D721Med (cell line): ENCODE measurements around the gene MYOC.

Experiments
- DNase-seq: peaks from one replicate; pipeline ENCODE4 v3.0.0; 2011; ENCODE audit warnings: low spot score; ENCODE audit not compliant: insufficient read length
- FAIRE-seq: peaks from 2 replicates; lab custom pipeline; 2011; peaks lifted over from hg19 to GRCh38; lab: Jason Lieb, UNC
- TF ChIP-seq, protein P1 (sequence below): IDR thresholded peaks from 2 replicates; pipeline ENCODE4 v1.5.1; 2012; ENCODE audit warnings: mild to moderate bottlenecking, control low read depth; ENCODE audit not compliant: insufficient read depth; ENCODE audit errors: missing control alignments

The MYOC gene

DNA sequence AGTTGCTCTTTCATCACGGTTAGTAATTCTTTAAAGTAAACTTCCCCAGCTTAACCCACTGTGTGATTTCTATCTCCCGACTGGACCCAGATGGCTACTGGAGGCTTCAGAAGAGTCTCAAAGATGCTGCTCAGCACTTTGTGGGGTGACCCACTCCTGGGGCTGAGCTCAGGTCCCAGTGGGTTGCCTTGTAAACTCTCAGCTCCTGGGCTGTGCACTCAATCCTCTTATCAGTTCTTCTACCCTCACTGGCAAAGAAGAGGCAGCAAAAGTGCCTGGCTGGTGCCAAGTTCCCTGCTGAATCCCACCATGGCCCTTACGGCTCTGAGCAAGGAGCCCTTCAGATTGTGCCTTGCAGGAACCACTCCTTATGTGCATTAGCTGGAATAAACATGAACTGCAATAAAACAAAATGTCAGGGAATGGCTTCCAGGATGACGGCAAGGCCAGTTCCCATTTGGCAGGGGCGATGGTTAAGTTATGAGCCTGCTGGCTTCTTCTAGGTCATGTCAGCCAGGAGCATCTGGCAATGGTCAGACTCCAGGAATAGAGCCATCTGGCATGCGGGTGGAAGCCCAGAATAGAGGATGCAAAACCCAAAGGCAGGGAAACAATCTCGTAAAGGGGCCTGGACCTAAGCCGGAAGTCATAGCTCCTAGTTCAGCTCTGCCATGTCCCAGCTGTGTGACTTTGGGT is 6.8 kb downstream of the MYOC start:
- DNase-seq (no peak), FAIRE-seq (no peak)

DNA sequence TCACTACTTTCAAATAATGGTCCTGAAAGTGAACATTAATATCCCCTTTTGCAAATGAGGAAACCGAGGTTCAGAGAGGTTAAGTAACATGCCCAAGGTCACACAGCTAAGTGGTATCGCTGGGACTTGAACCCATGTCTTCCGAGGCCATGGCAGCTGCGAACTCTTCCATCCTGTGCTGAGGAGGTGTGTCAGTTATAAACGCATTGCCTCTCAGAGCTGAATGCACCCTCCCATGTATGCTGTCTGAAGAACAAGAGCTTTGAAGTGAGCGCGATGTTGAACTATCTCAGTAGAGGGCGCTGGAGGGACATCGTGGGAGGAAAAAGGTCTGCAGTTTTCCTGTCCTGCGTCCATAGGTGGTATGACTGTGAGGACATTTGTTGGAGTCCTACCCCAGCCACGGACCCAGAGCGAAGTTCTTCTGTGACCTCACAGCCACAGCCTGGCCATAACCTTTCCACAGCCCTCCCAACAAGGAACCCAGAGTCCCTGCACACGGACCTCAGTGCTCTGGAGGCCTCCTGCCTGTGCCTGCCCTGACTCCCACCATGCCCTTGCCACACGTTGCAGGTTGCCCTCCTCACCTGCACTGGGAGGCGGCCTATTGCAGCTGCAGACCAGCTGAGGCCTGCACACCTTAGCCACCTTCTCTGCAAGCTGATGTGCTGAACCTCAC is 7.5 kb downstream of the MYOC start:
- no peak for FAIRE-seq
- TF ChIP-seq, protein P1, sequence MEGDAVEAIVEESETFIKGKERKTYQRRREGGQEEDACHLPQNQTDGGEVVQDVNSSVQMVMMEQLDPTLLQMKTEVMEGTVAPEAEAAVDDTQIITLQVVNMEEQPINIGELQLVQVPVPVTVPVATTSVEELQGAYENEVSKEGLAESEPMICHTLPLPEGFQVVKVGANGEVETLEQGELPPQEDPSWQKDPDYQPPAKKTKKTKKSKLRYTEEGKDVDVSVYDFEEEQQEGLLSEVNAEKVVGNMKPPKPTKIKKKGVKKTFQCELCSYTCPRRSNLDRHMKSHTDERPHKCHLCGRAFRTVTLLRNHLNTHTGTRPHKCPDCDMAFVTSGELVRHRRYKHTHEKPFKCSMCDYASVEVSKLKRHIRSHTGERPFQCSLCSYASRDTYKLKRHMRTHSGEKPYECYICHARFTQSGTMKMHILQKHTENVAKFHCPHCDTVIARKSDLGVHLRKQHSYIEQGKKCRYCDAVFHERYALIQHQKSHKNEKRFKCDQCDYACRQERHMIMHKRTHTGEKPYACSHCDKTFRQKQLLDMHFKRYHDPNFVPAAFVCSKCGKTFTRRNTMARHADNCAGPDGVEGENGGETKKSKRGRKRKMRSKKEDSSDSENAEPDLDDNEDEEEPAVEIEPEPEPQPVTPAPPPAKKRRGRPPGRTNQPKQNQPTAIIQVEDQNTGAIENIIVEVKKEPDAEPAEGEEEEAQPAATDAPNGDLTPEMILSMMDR, result peak; percentile 97
- peak; percentile 73 for DNase-seq

More for the DNA sequence above, 6.8 kb downstream of the MYOC start:
- TF ChIP-seq, protein P1, result no peak

DNA sequence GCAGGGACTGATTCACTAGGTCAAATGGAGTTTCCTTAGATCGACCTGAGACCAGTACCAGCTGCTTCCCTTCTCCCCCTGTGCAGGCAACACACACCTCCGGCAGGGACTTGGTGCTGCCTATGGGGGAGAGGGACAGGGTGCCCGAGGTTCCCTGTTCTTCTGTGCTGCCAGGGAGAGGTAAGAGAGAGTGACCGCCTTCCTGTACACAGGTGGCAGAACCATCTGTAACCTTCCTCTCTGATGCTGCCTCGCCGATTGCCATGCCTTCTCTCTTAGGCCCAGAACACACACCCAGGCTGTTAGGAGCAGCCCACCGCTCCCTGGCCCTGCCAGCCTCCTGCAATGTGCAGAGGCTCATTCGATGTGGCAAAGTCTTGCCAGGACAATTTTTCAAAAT is 9.3 kb downstream of the MYOC start:
- FAIRE-seq, result no peak
- TF ChIP-seq, protein P1, result no peak
- DNase-seq, result no peak

DNA sequence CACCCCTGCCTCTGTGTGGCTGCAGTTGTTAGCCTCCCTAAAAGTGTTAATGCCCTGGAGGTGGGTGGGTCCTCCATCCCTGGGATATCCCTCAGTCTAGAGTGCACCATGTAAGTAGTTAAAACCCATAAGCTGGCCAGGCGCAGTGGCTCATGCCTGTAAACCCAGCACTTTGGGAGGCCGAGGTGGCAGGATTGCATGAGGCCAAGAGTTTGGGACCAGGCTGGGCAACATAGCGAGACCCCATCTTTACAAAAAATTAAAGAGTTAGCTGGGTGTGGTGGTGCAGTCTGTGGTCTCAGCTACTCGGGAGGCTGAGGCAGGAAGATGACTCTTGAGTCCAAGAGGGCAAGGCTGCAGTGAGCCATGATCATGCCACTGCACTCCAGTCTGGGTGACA is 10.3 kb downstream of the MYOC start:
- no peak for DNase-seq
- FAIRE-seq, result no peak

DNA sequence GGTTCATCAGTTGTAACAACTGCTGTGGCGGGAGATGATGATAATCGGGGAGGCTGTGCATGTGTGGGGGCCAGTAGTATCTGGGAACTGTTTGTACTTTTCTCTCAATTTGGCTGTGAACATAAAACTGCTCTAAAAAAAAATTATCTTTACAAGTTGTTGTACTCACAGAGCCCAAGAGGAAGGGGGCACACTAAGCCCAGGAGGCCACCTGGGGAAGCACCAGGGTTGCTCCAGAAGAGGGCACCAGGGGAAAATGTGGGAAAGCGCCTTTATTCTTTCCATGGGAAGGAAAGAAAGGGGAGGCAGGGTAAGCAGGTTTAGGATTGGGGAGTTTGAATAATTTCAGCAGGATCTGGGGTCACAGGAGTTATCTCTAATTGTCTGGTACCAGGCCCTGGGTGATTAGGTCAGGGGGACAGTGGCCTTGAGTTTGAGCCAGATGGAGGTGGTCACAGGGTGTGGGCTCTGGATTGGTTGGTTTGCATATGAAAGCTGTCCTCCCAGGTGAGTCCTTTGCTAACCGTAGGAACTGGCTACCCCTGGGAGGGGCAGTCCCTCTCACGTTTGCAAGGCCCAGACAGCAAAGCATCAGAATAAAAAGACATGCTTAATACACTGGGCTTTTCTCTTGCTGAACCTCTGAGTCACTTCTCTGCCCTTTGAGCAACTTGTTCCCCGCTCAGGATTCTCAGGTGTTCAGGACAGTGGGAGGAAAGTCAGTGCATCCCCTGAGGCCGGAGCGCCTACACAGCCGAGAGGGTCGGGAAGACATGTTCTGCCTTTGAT is 11.2 kb downstream of the MYOC start:
- FAIRE-seq (no peak), DNase-seq (no peak)
- TF ChIP-seq, protein P1, result no peak

More for the DNA sequence above, 10.3 kb downstream of the MYOC start:
- TF ChIP-seq, protein P1, result no peak

DNA sequence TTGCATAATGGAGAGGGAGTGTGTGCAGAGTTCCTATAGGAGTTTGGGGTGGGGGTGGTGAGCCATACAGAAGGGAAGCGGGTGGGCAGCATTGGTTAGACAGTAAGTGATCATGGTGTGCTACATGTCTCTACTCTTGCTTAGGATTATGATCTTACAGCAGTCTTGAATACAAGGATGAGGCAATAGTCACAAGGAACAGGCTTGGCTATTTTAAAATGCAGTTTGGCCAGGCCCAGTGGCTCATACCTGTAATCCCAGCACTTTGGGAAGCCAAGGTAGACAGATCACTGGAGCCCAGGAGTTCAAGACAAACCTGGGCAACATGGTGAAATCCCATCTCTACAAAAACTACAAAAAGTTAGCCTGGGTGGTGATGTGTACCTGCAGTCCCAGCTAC is 12.3 kb downstream of the MYOC start:
- FAIRE-seq, result no peak
- DNase-seq, result no peak
- TF ChIP-seq, protein P1, result no peak
